SK-N-SH treated with all-trans-retinoic acid at 6 μM for 48 hours (cell line): ENCODE measurements around the gene ITK.

ENCODE experiments used
- ATAC-seq: fragments of 200-7000 bp; cut with Tn5 transposase; 3 replicates; pipeline ENCODE4 v1.9.1; 2020; ENCODE audit warnings: mild to moderate bottlenecking, moderate library complexity
- ARNTL ChIP-seq: fragments of 450-650 bp; formaldehyde crosslinking; IDR thresholded peaks from 2 replicates; pipeline ENCODE4 v1.5.0; 2020; ENCODE audit warnings: low read depth, mild to moderate bottlenecking, moderate library complexity, borderline replicate concordance
- BACH2 ChIP-seq: fragments of 250-450 bp; sonication (Bioruptor Pico); IDR thresholded peaks from 2 replicates; pipeline ENCODE4 v1.9.0; 2021; ENCODE audit warnings: mild to moderate bottlenecking, borderline replicate concordance
- CREB5 ChIP-seq: fragments of 250-450 bp; sonication (Bioruptor Pico); IDR thresholded peaks from 2 replicates; pipeline ENCODE4 v1.5.1; 2020; ENCODE audit warnings: low read depth, mild to moderate bottlenecking, moderate library complexity
- CSDC2 ChIP-seq: fragments of 250-450 bp; sonication (Bioruptor Pico); IDR thresholded peaks from 2 replicates; pipeline ENCODE4 v1.5.0; 2020; ENCODE audit warnings: mild to moderate bottlenecking, moderate library complexity
- GLIS3 ChIP-seq: fragments of 250-450 bp; sonication (Bioruptor Pico); IDR thresholded peaks from 2 replicates; pipeline ENCODE4 v1.5.0; 2020; ENCODE audit warnings: mild to moderate bottlenecking, moderate library complexity
- ISL1 ChIP-seq: fragments of 250-450 bp; sonication (Bioruptor Pico); IDR thresholded peaks from 2 replicates; pipeline ENCODE4 v2.1.2; 2022; ENCODE audit warnings: mild to moderate bottlenecking, moderate library complexity
- PATZ1 ChIP-seq: fragments of 250-450 bp; sonication (Bioruptor Pico); IDR thresholded peaks from 2 replicates; pipeline ENCODE4 v1.8.0; 2020; ENCODE audit warnings: mild to moderate bottlenecking, moderate library complexity, borderline replicate concordance
- POU6F1 ChIP-seq: fragments of 250-450 bp; sonication (Bioruptor Pico); IDR thresholded peaks from 2 replicates; pipeline ENCODE4 v1.8.0; 2021; ENCODE audit warnings: low read depth, mild to moderate bottlenecking, moderate library complexity, borderline replicate concordance
- PPARA ChIP-seq: fragments of 250-450 bp; sonication (Bioruptor Pico); IDR thresholded peaks from 2 replicates; pipeline ENCODE4 v1.5.0; 2020; ENCODE audit warnings: mild to moderate bottlenecking, borderline replicate concordance
- RARB ChIP-seq: fragments of 250-450 bp; sonication (Bioruptor Pico); IDR thresholded peaks from 2 replicates; pipeline ENCODE4 v1.8.0; 2021; ENCODE audit warnings: mild to moderate bottlenecking, moderate library complexity
- SNAI2 ChIP-seq: fragments of 250-450 bp; sonication (Bioruptor Pico); IDR thresholded peaks from 2 replicates; pipeline ENCODE4 v1.5.0; 2020; ENCODE audit warnings: mild to moderate bottlenecking, moderate library complexity
- TCF4 ChIP-seq: fragments of 250-450 bp; sonication (Bioruptor Pico); IDR thresholded peaks from 2 replicates; pipeline ENCODE4 v1.8.0; 2021; ENCODE audit warnings: mild to moderate bottlenecking, moderate library complexity, borderline replicate concordance
- TOX ChIP-seq: fragments of 250-450 bp; sonication (Bioruptor Pico); IDR thresholded peaks from 2 replicates; pipeline ENCODE4 v1.8.0; 2021; ENCODE audit warnings: mild to moderate bottlenecking, moderate library complexity, borderline replicate concordance
- TSHZ2 ChIP-seq: fragments of 250-450 bp; sonication (Bioruptor Pico); IDR thresholded peaks from 2 replicates; pipeline ENCODE4 v1.5.0; 2020; ENCODE audit warnings: mild to moderate bottlenecking, moderate library complexity
- ZC3H10 ChIP-seq: fragments of 250-450 bp; sonication (Bioruptor Pico); IDR thresholded peaks from 2 replicates; pipeline ENCODE4 v1.5.1; 2021; ENCODE audit warnings: mild to moderate bottlenecking, moderate library complexity
- ZFP3 ChIP-seq: fragments of 250-450 bp; sonication (Bioruptor Pico); IDR thresholded peaks from 2 replicates; pipeline ENCODE4 v1.5.0; 2020; ENCODE audit warnings: mild to moderate bottlenecking, moderate library complexity
- ZFP30 ChIP-seq: fragments of 450-650 bp; formaldehyde crosslinking; IDR thresholded peaks from 2 replicates; pipeline ENCODE4 v1.5.0; 2022; ENCODE audit warnings: mild to moderate bottlenecking, moderate library complexity
- ZNF565 ChIP-seq: fragments of 450-650 bp; formaldehyde crosslinking; conservative IDR thresholded peaks from 2 replicates; pipeline ENCODE4 v1.5.0; 2020; ENCODE audit warnings: low read depth, mild to moderate bottlenecking, moderate library complexity
- ZNF8 ChIP-seq: fragments of 450-650 bp; formaldehyde crosslinking; IDR thresholded peaks from 2 replicates; pipeline ENCODE4 v1.5.0; 2020; ENCODE audit warnings: mild to moderate bottlenecking, moderate library complexity

The ITK gene

GRCh38 chr5:157271740-157272271 is 91.2 kb downstream of the ITK start:
- no peak for ATAC-seq

GRCh38 chr5:157273131-157273556 is 92.5 kb downstream of the ITK start:
- no peak for ATAC-seq
- TF ChIP-seq ZC3H10 (CRISPR knock-in tag) (no peak), PPARA (no peak), POU6F1 (no peak), TSHZ2 (CRISPR knock-in tag) (no peak), ZFP30 (CRISPR knock-in tag) (no peak), ISL1 (CRISPR knock-in tag) (no peak), CSDC2 (CRISPR knock-in tag) (no peak), PATZ1 (CRISPR knock-in tag) (no peak), TOX (no peak), ZFP3 (CRISPR knock-in tag) (no peak), ZNF565 (CRISPR knock-in tag) (no peak), ZNF8 (CRISPR knock-in tag) (no peak), CREB5 (CRISPR knock-in tag) (no peak)

More at GRCh38 chr5:157271740-157272271, 91.2 kb downstream of the ITK start:
- TF ChIP-seq TCF4 (no peak), PPARA (no peak), SNAI2 (CRISPR knock-in tag) (no peak), ZFP30 (CRISPR knock-in tag) (no peak), CREB5 (CRISPR knock-in tag) (no peak), PATZ1 (CRISPR knock-in tag) (no peak), RARB (CRISPR knock-in tag) (no peak), BACH2 (no peak), POU6F1 (no peak), ARNTL (CRISPR knock-in tag) (no peak), ISL1 (CRISPR knock-in tag) (no peak), ZNF565 (CRISPR knock-in tag) (no peak), TOX (no peak), GLIS3 (CRISPR knock-in tag) (no peak)
